ENCODE results near the gene SESTD1. TPM values are rescaled to one million over a fixed set of nuclear protein-coding genes. Genes with fewer than 3 reads are reported as not detected.
"Not testable (repeated sequence)": the region's sequence is repeated elsewhere in the genome, so short reads cannot be mapped to it uniquely, and the experiment has no call there.

The SESTD1 gene
- polyA plus RNA-seq, 1 donor, result 95.7 TPM

DNA sequence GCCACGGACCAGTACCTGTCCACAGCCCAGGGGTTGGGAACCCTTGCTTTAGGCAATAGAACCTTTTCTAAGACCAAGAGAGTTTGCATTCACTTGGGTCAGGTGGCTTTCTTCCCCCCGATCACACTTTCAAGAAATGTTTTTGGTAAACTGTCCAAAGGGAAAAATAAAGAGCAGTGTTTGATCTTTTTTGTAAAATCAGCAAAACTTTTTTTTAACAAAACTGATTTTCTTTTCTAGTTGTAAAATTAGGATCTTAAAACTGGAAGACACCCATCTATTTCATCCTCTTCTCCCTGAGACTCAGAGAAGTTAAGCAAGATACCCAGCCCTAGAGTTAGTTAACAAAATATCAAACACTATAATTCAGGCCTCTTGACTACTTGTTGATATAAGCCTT lies 6.1 kb upstream of the SESTD1 start:
- no peak for DNase-seq

DNA sequence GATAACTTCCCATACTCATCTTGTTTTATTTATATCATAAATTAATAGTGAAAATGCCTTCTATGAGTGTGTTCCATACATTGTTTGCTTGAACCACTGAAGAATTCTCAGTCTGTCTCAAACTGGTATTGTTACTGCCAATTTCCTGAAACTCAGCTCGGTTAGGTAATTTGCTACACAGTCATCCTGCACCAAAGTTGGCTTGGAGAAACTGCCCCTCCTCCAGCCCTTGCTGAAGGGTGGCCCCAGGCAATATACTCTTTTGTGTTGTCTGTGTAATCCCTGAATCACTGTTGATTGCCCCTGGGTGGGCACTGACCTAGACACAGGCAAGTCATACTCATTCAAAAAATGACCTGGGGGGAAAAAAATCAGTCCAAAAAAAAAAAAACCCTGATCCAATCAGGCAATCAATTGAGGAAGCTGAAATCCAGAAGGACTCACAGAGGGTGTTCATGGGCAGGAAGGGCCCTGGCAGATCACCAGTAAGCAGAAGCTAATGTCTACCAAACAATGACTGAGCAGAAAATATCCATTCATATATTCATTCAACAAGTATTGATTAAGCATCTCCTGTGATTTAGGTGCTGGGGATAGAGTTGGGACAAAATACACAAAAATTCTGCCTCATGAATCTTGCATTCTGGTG lies 3.8 kb upstream of the SESTD1 start:
- no peak for DNase-seq

DNA sequence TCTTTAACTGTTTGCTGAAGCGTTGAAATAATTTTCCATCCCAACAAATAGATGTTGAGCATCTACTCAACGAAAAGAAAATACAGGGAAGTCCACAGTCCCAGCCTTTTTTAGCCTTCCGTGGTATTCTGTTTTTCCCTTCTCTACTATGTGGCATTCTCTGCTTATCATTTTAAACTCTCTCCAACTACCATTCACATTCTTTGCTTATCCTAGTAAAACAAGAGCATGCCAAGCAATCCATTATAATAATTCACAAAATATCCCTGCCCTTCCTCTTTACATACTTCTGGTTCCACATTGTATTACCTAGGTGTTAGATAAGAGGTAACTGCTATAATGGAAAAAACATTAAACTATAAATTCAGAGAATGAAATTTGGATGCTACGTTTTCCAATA lies 1.6 kb upstream of the SESTD1 start:
- DNase-seq, result no peak

DNA sequence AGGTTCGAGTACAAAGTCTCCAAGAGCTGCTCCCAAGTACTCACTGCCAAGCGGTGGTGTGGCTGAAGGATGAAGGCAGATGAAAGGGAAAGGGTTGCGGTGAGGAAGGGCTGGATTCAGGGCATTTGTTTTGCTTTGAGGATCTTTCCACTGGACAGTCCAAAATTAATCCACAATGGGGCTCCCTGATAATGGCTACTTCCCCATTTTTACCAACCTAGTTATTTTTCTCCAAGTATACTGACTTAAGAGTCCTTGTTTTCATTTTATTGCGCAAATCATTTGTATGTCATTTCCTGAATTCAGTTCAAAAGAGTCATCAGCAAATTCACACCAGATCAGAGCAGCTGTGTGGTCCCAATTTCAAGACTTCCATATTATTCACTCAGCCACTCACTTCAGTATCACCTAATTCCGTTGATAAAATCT lies 464 bp upstream of the SESTD1 start:
- no peak for DNase-seq

DNA sequence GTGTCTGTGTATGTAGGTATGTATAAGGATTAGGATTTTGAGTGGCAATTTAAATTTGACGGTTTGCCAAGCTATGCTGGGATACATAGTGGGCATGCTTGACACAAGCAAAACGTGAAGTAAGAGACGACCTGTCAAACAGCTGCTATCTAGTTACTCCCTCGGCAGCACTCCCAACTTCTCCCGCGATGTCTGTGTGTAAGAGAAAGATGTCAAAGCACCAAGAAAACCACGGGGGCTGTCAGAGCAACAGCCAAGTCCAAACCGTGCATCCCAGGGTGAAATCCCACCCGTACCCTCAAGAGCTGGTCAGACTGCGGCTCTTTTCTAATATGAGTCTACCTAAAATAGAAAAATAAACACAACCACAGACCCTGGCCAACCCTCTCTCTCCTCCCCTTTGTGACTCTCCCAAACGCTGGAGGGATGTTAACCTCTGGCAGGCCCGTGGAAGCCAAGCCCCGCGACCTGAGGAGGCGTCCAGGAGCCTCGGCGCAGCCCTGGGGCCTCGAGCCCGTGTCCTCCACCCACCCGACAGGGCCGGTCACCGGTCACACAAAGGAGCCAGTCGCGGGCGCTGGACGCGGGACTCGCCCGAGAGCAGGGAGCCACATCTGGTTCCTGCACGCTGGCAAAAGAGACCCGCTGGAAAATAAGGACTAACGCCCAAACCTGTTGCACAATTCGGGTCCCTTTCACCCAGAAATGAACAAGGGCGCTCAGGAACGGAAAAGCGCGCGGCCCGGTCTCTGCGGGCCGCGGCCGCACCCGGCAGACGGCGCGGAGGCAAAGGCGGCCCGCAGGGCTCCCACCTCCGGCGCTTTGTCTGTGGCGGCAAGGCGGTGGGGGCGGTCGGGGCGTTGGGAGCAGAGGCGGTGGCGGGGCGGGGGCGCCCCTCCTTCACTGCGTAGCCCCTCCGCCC lies 925 bp downstream of the SESTD1 start:
- peak; percentile 60 for DNase-seq

DNA sequence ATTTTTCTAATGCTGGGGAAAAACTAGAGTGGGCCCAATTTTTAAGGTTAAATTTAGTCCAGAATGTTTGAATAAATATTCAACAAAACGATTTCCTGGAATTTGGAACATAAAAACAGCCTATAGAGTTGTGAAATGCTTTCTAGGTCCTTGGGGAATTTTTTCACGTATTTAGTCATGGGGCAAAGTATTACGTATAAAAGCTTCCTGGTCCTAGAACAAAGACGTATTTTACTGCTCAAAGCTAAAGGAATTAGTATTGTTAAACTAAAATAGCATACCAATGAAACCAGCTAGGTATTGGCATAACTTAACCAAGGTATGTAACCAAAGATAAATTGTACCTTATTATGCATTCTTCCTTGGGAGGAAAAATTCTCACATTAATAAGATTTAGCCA lies 1.6 kb downstream of the SESTD1 start:
- DNase-seq, result no peak

DNA sequence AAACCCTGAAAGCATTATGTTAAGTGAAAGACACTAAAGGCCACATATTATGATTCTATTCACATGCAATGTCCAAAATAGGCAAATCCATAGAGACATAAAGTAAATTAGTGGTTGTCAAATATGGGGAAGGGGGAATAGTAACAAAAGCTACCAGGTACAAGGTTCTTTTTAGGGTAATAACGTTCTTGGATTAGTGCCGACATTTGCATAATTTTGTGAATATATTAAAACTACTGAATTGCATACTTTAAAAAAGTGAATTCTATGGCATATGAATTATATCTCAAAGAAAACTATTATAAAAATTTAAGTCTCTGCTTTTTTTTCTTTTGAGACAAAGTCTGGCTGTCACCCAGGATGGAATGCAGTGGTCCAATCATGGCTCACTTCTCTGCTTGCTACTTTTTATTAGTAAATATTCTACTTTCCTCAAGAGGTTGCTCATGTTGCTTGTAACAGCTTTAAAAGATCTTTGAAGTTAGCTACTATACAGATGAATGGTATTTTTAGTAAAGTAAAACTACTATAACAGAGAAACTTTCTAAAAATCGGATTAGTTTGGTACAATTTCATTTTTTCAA lies 2.5 kb downstream of the SESTD1 start:
- DNase-seq, result no peak

DNA sequence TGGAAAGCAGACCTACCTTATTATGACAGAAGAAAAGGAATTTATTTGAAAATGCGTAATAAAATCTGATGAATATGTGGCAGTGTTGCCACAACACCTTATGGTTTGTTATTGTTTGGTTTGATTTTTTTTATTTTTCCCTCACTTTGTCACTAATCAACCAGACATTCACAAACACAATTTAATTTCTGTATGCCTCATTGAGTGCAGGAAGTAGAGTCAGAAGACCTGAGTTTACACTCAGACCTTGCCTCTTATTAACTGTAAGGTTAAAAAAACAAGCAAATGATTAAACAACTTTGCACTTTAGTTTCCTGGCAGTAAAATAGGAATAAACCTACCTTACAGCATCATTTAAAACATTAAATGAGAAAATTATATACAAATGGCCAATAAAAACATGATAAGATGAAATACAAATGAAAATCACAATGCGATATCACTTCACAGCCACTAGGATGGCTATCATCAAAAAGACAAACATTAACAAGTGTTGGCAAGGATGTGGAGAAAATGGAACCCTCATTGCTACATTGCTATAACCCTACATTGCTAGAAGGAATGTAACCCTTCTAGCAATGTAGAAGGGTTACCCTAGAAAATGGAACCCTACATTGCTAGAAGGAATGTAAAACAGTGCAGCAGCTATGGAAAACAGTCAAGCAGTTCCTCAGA lies 3.3 kb downstream of the SESTD1 start:
- DNase-seq, result no peak

DNA sequence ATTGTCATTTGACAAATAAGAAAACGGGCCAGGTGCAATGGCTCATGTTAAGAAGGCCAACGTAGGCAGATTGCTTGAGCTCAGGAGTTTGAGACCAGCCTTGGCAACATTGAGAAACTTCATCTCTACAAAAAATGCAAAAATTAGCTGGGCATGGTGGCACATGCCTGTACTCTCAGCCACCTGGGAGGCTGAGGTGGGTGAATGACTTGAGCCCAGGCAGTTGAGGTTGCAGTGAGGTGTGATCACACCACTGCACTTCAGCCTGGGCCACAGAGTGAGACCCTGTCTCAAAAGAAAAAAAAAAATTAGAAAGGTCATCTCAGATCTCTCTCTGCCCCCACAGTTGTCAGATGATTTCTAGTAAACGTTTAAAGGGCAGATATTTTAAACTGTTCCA lies 4.4 kb downstream of the SESTD1 start:
- no peak for DNase-seq

DNA sequence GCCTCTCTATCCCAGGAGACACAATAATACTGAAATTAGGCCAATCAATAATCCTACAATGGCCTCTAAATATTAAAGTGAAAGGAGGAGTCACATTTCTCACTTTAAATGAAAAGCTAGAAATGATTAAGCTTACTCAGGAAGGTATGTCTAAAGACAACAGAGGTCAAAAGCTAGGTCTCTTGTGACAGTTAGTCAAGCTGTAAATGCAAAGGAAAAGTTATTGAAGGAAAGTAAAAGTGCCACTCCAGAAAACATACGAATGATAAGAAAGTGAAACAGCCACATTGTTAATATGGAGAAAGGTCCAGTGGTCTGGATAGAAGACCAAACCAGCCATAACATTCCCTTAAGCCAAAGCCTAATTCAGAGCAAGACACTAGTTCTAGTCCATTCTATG lies 9.5 kb downstream of the SESTD1 start:
- DNase-seq, result no peak

DNA sequence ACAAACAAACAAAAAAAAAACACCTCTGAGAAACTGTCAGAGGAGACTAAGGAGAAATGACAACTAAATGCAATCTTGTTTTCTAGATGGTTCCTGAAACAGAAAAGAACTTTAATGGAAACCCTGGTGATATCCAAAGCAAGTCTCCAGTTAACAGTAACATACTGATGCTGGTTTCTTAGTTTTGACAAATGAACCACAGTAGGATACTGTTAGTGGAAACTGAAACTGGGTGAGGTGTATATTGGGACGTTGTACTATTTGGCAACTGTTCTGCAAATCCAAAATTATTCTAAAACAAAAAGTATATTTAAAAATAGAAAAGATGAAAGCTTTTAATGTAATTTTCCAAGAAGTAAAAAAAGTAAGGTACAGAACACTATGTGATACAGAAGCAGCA lies 11.4 kb downstream of the SESTD1 start:
- no peak for DNase-seq

DNA sequence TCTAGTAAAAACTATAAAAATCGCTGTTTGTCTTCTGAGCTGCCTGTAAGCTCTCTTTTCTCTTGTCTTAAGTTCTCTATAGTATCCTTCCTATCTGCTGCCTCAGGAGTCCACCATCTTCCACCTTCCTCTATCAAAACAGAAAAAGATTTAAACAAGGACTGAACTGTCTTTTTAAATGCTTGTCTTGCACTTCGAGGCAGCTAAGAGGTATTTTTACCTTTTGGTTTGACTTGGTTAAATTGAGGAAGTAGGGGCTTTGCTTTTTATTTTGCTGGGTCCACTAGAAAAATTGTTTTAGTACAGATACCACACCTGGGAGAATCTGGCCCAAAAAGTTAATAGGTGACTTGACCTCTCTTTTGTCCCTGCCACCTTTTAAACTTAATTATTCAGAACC lies 12.2 kb downstream of the SESTD1 start:
- no peak for DNase-seq

DNA sequence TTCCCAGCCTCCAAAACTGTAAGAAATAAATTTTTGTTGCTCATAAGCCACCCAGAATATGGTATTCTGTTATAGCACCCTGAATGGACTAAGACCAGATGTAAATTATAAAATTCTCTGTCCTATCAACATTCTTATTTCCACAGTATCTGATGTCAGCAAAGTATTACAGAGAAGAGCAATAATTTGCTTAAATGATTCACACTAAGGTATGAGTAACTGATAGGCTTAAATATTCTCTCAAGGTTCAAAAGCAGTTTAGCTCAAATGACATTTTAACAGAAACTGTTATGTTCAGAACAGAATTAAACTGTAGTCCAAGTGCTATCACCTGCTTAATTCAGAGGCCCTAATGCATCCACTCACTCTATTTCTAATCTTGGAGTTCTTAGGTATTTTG lies 12.8 kb downstream of the SESTD1 start:
- no peak for DNase-seq

DNA sequence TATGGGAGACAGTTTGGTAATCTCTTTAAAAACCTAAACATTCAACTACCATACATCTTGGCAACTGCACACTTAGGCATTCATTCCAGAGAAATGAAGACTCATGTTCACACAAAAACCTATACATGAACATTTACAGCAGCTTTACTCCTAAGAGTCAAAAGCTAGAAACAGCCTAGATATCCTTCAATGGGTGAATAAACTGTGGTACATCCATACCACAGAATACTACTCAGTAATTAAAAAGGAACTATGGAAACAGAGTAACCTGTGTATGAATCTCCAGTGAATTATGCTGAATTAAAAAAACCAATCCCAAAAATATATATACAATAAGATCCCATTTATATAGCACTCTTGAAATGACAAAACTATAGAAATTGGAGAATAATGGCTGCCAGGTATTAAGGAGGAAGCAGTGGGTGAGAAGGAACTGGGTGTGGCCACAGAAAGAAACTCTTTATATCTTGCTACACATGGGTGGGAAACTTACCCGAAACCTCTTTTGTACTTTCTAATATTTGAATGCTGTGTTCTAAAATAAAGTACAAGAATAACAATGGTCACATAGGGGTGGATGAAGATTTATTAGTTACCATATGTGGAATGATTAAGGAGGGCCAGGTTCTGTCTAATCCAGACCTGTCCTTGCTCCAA lies 13.7 kb downstream of the SESTD1 start:
- DNase-seq, result no peak

DNA sequence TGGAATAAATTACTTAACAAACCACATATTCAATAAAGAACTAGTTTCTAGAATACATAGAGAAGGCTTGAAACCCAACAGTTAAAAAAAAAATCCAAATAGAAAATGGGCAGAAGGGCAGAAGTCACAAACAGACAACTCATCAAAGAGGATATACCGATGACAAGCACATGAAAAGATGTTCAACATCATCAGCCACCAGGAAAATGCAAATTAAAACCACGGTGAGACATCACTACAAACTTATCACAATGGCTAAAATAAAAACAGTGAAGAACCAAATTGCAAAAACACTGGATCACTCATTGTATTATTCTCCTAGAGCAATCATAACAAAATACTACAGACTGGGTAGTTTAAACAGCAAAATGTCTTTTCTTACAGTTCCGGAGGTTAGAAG lies 14.5 kb downstream of the SESTD1 start:
- no peak for DNase-seq

DNA sequence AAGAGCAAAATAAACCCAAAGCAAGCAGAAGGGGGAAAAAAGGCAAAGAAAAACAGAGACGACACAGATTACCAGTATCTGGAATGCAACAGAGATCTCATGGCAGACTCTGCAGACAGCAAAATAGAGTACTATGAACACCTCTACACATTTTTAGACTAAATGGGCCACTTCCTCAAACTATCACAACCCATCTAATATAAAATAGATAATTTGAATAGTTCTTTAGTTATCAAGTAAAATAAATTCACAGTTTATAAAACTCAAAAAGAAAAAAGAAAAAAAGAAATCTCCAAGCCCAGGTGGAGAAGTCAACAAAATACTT lies 16.6 kb downstream of the SESTD1 start:
- DNase-seq, result no peak

DNA sequence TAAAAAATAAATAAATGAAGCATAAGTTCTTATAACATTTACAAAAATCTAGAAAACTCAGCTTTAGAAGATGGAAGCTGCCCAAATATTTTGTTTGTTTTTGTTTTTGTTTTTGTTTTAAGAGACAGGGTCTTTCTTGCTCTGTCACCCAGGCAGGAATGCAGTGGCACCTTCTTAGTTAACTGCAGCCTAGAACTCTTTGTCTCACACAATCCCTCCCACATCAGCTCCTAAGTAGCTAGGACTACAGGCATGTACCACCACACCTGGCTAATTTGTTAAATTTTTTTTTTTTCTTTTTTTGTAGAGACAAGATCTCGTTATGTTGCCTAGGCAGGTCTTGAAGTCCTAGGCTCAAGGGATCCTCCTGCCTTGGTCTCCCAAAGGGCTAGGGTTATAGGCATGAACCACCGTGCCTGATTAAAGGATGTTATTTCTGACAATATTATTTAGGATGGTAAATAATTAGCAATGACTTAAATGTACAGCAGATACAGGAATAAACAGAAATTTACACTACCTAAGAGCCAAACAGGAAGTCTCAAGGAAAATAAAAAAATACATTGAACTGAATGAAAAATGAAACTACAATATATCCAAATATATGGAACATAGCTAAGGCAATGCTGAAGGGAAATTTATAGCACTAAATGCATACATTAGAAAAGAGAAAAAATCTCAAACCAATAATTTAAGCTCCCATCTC lies 17.2 kb downstream of the SESTD1 start:
- no peak for DNase-seq

DNA sequence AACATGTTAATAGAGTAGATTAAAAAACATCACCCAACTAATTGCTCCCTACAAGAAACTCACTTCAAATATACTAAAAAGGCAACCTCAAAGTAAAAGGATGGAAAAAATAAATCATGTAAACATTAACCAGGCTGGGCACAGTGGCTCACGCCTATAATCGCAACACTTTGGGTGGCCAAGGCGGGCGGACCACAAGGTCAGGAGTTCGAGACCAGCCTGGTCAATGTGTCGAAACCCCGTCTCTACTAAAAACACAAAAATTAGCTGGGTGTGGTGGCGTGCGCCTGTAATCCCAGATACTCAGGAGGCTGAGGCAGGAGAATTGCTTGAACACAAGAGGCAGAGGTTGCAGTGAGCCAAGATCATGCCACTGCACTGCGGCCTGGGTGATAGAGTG lies 18.8 kb downstream of the SESTD1 start:
- DNase-seq, result not testable (repeated sequence)

DNA sequence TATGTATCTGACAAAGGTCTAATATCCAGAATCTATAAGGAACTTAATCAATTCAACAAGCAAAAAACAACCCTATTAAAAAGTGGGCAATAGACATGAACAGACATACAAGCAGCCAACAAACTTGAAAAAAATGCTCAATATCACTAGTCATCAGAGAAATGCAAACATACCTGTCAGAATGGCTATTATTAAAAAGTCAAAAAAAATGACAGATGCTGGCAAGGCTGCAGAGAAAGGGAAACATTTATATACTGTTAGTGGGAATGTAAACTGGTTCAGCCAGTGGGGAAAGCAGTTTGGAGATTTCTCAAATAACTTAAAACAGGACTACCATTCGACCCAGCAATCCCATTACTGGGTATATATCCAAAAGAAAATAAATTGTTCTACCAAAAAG lies 21.6 kb downstream of the SESTD1 start:
- no peak for DNase-seq

DNA sequence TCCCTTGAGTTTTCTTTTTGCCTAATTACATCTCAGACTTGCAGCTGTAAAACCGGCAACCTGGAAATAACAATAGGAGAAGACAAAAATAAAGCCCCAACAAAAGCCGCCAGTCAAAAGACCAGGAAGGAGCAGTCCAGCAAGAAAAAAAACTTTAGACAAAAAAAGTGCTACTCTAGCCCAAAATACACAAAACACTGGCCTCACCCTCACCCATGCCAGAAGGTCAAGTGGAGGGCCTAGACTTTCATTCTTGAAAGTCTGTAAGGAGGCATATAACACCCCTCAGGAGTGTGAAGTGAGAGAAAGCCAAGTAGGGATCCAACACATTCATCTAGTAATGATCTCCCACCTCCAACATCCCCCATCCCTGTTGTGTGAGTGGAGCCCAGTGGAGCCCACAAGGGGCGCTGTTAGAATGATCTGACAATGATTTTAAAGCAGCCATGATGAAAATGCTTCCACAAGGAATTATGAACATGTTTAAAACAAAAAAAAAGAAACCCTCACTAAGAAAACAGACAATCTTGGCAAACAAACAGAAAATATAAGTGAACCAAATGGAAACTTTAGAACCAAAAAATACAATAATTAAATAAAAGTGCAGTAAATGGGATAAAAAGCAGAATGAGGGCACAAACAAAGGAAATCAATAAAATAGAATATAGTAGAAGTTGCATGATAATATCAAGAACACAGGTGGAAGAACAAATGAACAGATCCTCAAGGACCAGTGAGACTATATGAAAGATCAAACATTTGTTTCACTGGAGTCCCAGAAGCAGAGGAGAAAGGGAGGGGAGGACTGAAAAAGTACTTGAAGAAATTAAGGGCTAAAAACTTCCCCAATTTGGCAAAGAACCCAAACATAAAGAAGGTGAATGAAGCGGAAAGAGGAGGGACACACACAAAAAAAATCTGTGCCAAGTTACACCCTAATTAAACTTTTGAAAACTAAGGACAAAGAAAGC lies 23.9 kb downstream of the SESTD1 start:
- DNase-seq, result no peak

Measured in left kidney (tissue), 2 donors.